Measurements from ENCODE around the gene DNER. TPM values are rescaled to one million over a fixed set of nuclear protein-coding genes. Genes with fewer than 3 reads are reported as not detected.

DNER gene
- total RNA-seq, 1 experiment from 2014 or later, result 2.9 TPM

- no peaks in the 10 kb centered on the region for H3K36me3 ChIP-seq (ENCODE audit: control insufficient read depth in 1 of 2, insufficient read depth in 2 of 2, low read length in 2 of 2)
- H3K27ac ChIP-seq (ENCODE audit: low read depth, low read length), result no peak overlapping the region
- no peak overlapping the region for H3K4me2 ChIP-seq (ENCODE audit: low read length)
- H4K20me1 ChIP-seq (ENCODE audit: insufficient read depth), result no peaks in the 10 kb centered on the region
- DNase-seq (ENCODE audit: low read depth, low spot score) (no peak), ATAC-seq (no peak)
- H3K9me2 ChIP-seq (ENCODE audit: insufficient read depth), result no peaks in the 10 kb centered on the region
- ChIA-PET POLR2A (no interaction called here), CTCF (no interaction called here), RAD21 (ENCODE audit: low non-redundant PET in 1 of 2, low total read pairs in 2 of 2, uncharacterized antibody in 2 of 2, unreplicated experiment in 2 of 2) (no interaction called here)
- no peak overlapping the region for H3K4me3 ChIP-seq (replicated peaks in 1 of 2; ENCODE audit: low read depth in 1 of 2, low read length in 2 of 2)
- no peak overlapping the region for H2AFZ ChIP-seq (ENCODE audit: low read depth, low read length, poor library complexity, severe bottlenecking)
- intact Hi-C loops (cut with micrococcal nuclease), result no loop called here
- BruUV-seq (replicated peaks), result no TSS peak
- H3K79me2 ChIP-seq (ENCODE audit: insufficient read depth, low read length), result no peaks in the 10 kb centered on the region
- no peak overlapping the region for H3K9ac ChIP-seq (ENCODE audit: low read length)
- H3K27me3 ChIP-seq (ENCODE audit: insufficient read depth, low read length), result peaks cover 3% of the 10 kb centered on the region; the same call in 1 of the 2 replicates
- H3K9me3 ChIP-seq (ENCODE audit: control insufficient read depth in 1 of 2, insufficient read depth in 1 of 2, low read depth in 1 of 2, low read length in 2 of 2), result peaks cover 0 to under 1% of the 10 kb centered on the region in 2 experiments; a peak in 1 of 4 replicates
- TF ChIP-seq JUND (IDR thresholded peaks at IDR 0.05) (no peak), FOSL1 (IDR thresholded peaks at IDR 0.05; ENCODE audit: low read depth) (no peak), ELF1 (IDR thresholded peaks at IDR 0.05; ENCODE audit: borderline replicate concordance, low read depth) (no peak), SRF (IDR thresholded peaks at IDR 0.05; ENCODE audit: low read depth) (no peak), ZFX (IDR thresholded peaks at IDR 0.05) (no peak), RAD21 (IDR thresholded peaks at IDR 0.05; ENCODE audit: low read depth) (no peak), SIN3A (IDR thresholded peaks at IDR 0.05; ENCODE audit: low read depth) (no peak), CBX3 (IDR thresholded peaks at IDR 0.05; ENCODE audit: low read depth) (no peak)
- TF ChIP-seq, protein P1, sequence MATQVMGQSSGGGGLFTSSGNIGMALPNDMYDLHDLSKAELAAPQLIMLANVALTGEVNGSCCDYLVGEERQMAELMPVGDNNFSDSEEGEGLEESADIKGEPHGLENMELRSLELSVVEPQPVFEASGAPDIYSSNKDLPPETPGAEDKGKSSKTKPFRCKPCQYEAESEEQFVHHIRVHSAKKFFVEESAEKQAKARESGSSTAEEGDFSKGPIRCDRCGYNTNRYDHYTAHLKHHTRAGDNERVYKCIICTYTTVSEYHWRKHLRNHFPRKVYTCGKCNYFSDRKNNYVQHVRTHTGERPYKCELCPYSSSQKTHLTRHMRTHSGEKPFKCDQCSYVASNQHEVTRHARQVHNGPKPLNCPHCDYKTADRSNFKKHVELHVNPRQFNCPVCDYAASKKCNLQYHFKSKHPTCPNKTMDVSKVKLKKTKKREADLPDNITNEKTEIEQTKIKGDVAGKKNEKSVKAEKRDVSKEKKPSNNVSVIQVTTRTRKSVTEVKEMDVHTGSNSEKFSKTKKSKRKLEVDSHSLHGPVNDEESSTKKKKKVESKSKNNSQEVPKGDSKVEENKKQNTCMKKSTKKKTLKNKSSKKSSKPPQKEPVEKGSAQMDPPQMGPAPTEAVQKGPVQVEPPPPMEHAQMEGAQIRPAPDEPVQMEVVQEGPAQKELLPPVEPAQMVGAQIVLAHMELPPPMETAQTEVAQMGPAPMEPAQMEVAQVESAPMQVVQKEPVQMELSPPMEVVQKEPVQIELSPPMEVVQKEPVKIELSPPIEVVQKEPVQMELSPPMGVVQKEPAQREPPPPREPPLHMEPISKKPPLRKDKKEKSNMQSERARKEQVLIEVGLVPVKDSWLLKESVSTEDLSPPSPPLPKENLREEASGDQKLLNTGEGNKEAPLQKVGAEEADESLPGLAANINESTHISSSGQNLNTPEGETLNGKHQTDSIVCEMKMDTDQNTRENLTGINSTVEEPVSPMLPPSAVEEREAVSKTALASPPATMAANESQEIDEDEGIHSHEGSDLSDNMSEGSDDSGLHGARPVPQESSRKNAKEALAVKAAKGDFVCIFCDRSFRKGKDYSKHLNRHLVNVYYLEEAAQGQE (IDR thresholded peaks at IDR 0.05; ENCODE audit: low read depth), result no peak
- TF ChIP-seq, protein P2, sequence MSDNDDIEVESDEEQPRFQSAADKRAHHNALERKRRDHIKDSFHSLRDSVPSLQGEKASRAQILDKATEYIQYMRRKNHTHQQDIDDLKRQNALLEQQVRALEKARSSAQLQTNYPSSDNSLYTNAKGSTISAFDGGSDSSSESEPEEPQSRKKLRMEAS (IDR thresholded peaks at IDR 0.05), result no peak
- H3K4me1 ChIP-seq (ENCODE audit: control insufficient read depth in 1 of 2, insufficient read depth in 2 of 2, low read length in 2 of 2), result no peaks in the 10 kb centered on the region
Measured at GRCh38 chr2:229731916-229732315, 17.6 kb upstream of the DNER start.

Data from HCT116 (cell line).